Effector CD4-positive, alpha-beta T cell (primary cell): ENCODE results near the gene PTMS.

Experiments
- DNase-seq: peaks from one replicate; pipeline ENCODE4 v3.0.0-alpha.2; 2020

Gene PTMS

GRCh38 chr12:6752167-6752920 lies 13.8 kb upstream of the PTMS start:
- DNase-seq, result peak; percentile 18

DNA sequence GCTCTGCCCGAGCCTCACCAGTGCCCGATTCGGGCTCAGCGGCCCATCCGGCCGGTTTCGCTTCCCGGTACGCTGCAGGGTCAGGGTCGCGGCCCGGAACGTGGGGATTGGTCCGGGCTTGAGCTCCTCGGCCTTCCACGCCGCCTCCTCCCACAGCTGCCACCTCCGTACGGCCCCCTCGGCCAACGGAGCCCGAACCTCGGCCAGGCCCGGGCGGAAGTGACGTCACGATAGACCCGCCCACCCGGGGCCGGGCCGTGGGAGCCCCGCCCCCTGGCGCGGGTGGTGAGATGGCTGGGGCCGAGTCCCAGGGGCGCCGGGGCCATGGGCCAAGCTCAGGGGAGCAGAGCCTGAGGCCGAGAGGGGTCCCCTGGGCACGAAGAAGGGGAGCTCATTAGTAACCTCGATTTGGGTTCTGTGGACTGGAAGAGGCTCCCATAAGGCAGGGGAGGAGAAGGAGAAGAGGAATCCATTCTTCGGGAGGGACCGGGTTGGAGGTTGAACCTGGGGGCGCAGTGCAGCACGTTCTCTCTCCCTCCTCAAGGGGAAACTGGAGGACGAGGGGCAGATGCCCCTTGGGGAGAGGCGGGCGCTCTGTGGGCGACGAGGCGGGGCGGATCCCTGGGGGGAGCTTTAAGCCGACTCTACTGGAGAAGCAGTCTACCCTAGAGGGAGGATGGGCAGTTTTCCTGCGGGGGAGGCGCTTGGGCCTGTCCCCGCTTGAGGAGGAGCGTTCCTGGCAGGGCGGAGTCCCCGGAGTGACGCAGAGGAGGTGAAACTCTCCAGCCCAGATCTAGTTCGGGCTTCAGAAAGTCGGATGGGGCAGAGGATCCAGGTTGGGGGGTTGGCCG lies 13.0 kb upstream of the PTMS start, which contains the start of gene MLF2:
MLF2 (minus strand) TSS at position 221 of the 851 bp plus-strand sequence. CDS start 807 bp downstream, outside the sequence.
- peak; percentile 93 for DNase-seq

- DNase-seq, result no peak
Observed at GRCh38 chr12:6753772-6754356, 12.3 kb upstream of the PTMS start.

DNA sequence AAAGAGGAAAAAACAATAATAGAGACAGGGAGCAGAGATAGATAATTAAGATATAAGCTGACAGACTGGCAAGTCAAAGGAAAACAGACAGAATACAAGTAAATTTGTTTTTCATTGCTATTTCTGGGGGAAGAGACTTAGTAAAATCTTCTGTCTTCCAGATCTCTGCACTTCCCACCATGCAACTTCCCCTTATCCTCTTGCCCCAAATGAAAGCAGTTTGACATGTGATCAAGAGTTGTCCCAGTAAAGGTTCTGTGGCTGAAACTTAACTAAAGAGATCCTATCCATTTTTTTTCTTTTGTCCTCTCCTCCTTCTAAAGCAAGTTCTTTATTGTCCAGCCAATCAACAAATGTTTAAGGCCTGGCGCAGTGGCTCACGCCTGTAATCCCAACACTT lies 11.8 kb upstream of the PTMS start:
- no peak for DNase-seq

GRCh38 chr12:6757028-6757690 lies 9.0 kb upstream of the PTMS start:
- DNase-seq, result no peak

DNA sequence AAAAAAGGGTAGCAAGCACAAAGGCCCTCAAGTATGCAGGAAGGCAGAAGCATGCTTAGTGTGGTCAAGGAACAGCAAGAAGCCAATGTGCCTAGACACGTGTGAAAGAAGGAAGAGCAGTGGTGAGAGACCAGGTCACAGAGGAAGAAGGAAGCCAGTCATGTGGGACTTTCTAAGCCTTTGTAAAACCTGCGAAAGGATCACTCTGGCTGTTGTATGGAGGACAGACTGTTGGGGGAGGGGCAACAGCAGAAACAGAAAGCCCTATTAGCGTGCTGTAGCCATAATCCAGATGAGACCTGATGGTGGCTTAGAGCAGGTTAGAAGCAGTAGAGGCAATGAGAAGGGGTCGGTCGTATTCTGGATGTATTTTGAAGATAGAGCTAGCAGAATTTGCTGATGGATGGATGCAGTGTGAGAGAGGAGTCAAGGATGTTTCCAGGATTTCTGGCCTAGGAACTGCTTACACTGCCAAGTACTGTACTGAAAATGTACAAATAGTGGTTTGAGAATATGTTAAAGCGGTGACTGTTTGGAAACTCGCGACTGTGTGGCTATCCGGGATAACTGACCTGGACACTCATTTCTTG lies 7.6 kb upstream of the PTMS start:
- no peak for DNase-seq

DNA sequence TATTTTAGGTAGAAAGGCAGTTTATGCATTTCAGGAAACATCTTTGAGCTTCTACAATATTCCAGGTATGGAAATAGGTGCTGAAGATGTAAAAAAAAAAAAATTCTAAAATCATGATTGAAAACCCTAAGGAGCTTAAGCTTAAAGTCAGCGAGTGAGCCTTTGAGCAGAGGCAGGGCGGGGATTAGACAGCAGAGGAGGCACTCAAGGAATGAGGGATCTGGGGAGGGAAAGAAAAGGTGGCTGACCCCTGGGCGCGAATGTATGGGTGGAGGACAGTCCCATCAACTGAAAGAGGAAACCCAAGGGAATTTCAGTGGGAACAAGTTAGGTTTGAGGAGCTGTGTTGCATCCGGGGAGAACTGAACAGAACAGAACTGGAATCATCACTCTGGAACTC lies 6.4 kb upstream of the PTMS start:
- no peak for DNase-seq

GRCh38 chr12:6763380-6763779 lies 2.8 kb upstream of the PTMS start:
- no peak for DNase-seq

DNA sequence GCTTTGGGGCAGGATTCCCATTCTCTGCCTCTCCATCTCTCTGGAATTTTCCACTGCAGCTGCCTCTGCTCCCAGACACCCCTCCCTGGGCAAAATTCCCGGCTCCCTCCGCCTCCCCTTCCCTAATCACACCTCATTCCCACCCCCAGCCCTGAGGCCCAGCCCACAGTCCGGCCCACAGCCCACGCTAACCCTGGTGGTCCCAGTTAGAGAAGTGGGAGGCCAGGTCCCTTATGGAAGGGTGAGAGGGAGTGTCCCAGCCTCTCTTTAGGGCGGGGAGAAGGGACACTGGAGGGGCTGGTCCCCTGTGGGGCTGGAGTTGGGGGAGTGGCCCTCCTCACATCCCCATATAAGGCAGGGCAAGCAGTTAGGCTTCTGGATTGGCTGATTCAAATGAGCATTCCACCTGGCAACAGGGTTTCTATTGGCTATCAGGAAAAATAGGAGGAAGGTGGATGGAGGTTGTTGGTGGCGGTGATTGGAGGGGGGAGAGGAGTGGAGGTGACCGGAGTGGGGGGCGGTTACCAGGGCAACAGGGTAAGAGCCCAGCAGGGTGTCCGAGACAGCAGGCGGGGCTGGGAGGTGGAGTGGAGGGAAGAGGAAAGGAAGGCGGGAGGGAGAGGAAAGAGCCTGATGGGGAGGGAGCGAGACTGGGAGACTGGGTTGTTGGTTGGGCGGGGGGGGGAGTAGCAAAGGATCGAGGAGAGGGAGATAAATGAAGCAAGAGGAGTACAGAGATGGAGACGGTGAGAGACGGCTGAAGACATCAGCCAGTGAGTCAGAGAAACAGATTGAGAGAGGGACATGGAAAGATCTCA lies 1.9 kb upstream of the PTMS start:
- DNase-seq, result peak; percentile 34

DNA sequence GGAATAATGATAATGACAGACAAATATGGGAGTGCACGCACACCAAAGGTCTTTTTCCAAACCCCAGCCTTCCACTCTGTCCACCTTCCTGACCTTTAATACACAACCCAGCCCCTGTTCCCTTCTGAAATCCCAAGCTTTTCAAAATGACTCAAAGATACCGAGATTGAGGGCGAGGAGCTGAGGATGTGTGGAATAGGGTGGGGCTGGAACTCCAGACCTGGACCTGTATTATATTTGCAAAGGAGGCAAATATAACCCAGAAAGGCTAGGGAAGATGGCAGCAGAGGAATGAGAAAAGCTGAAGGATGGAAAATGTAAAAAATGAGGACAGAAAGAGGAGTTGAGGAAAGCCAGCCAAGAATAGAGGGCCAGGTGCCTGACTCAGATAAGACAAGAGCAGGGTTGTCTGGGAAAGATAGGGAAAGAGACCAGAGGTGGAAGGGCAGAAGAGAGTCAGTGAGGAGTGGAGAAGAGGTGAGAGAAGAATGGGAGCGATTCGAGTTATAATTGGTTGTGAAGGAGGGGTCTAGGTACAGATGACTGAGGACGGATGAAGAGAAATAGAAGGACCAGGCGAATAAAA lies 1.0 kb upstream of the PTMS start:
- no peak for DNase-seq

GRCh38 chr12:6766651-6767349 lies 637 bp downstream of the PTMS start:
- peak; percentile 34 for DNase-seq

DNA sequence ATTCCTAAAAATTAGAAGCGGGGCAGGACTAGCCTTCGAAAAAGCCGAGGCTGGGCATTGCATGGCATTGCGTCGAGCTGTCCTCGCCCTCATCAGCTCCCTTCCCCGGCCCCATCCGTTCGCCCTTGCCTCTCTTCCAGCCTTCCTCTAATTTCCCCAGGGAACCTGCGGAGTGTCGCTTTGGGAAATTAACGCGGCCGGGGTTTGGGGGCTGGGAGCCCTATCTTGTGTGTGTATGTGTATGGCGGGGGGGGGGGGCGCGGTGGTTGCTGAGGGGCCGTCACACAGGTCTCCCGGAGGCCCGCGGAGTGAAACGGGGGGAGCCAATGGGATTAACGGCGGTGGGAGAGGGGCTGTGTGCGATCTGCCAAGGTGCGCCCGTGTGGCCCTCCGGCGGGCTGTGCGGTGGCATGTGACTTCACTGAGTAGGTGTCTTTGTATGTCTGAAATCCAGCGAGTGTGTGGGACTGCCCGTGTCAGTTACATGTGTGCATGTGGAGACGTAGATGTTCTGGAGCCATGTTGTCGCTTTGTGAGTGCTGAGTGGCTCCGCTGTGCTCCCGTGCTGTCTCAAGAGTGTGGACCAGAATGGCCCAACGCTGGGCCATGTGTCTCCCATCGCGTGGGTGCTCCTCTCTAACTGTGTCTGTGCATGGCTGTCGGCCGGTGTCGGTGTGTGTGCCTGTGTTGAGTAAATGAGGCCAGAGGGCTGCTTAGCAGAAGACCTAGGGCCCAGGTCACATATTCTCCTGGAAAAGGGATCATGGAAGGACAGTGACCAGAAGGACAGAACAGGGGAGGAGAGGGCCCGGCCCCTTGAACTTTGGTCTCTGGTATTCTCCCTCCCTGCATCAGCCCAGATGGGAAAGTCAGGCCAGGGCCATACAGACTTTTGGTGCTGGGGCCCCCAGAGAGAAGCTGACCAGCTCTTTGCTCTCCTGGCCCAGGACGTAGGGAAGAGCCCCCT lies 1.5 kb downstream of the PTMS start:
- no peak for DNase-seq

GRCh38 chr12:6768437-6768914 lies 2.3 kb downstream of the PTMS start:
- DNase-seq, result no peak

- no peak for DNase-seq
Observed at GRCh38 chr12:6768990-6769389, 2.8 kb downstream of the PTMS start.

GRCh38 chr12:6769666-6770065 lies 3.5 kb downstream of the PTMS start:
- no peak for DNase-seq

- DNase-seq, result no peak
Observed at GRCh38 chr12:6770094-6770493, 3.9 kb downstream of the PTMS start.

- no peak for DNase-seq
Observed at GRCh38 chr12:6770600-6770999, 4.4 kb downstream of the PTMS start.

DNA sequence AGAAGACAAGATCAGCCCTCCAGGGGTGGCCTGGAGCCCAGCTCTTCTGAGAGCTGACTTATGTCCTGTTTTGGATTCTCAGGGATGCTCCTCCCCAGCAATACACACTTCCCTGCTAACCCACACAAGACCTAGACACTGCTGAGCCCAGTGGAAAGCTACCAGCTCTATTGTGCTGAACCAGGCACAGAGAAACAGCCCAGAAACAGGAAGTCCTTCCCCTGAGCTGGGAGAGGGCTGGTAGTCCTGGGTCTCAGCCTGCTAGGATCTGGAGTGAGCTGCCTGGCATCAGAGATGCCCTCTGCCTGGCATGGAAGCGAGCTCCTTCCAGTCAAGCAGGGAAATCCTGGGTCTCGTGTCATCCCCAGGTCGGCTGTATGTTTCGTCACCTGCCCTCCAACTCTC lies 4.9 kb downstream of the PTMS start:
- DNase-seq, result no peak
